Measurements from ENCODE around the gene PNMA6E.

DNA sequence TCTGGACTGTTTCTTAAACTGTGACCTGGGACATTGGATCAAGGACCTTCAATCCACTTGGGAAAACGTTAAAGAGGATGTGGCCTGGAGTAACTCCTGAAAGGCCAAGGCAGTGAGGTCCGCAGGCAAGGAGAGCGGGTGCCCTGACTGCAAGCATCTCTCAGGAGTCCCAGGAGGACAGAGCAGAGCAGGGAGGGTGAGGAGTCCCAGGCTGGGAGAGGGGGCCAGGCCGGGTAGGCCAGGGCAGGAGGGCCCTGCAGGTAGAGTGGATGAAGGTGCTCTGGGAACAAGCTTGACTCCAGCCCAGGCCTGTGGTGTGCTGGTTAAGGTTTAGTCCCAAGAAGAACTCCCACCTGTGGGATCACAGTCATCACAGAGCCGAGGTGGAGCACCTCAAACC is 13.8 kb downstream of the PNMA6E start:
- TF ChIP-seq, protein P1, sequence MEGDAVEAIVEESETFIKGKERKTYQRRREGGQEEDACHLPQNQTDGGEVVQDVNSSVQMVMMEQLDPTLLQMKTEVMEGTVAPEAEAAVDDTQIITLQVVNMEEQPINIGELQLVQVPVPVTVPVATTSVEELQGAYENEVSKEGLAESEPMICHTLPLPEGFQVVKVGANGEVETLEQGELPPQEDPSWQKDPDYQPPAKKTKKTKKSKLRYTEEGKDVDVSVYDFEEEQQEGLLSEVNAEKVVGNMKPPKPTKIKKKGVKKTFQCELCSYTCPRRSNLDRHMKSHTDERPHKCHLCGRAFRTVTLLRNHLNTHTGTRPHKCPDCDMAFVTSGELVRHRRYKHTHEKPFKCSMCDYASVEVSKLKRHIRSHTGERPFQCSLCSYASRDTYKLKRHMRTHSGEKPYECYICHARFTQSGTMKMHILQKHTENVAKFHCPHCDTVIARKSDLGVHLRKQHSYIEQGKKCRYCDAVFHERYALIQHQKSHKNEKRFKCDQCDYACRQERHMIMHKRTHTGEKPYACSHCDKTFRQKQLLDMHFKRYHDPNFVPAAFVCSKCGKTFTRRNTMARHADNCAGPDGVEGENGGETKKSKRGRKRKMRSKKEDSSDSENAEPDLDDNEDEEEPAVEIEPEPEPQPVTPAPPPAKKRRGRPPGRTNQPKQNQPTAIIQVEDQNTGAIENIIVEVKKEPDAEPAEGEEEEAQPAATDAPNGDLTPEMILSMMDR (IDR thresholded peaks at IDR 0.05): no peak
- no peak for TF ChIP-seq POLR2AphosphoS5 (IDR thresholded peaks at IDR 0.05; ENCODE audit: insufficient read depth in 1 of 2, low read depth in 1 of 2)

All from vagina (tissue), 2 donors.